HG03432 (cell line): ENCODE measurements around the gene CEP20.
"Not testable (repeated sequence)": the region's sequence is repeated elsewhere in the genome, so short reads cannot be mapped to it uniquely, and the experiment has no call there.

Experiments
- ATAC-seq: cut with Tn5 transposase; IDR thresholded peaks from one replicate; pipeline ENCODE4 v1.9.1; 2021; ENCODE audit warnings: mild to moderate bottlenecking, moderate library complexity; ENCODE audit not compliant: unreplicated experiment

CEP20 gene

GRCh38 chr16:15888072-15888976, at the start of gene CEP20:
CEP20 (minus strand) TSS chr16:15888603; CDS start chr16:15888585, 18 bp downstream.
- peak; percentile 96 for ATAC-seq

- ATAC-seq, result not testable (repeated sequence)
Measured at GRCh38 chr16:15936809-15937208, 48.4 kb upstream of the CEP20 start.

GRCh38 chr16:15934991-15935390, 46.6 kb upstream of the CEP20 start:
- ATAC-seq, result no peak

- ATAC-seq, result no peak
Measured at GRCh38 chr16:15933781-15934180, 45.4 kb upstream of the CEP20 start.

GRCh38 chr16:15932939-15933338, 44.5 kb upstream of the CEP20 start:
- ATAC-seq, result no peak

GRCh38 chr16:15928261-15929104, 40.1 kb upstream of the CEP20 start:
- ATAC-seq, result no peak

- no peak for ATAC-seq
Measured at GRCh38 chr16:15925631-15926030, 37.2 kb upstream of the CEP20 start.

GRCh38 chr16:15924996-15925395, 36.6 kb upstream of the CEP20 start:
- no peak for ATAC-seq

GRCh38 chr16:15919331-15919730, 30.9 kb upstream of the CEP20 start:
- ATAC-seq, result no peak

GRCh38 chr16:15918314-15918713, 29.9 kb upstream of the CEP20 start:
- ATAC-seq, result not testable (repeated sequence)

GRCh38 chr16:15916323-15916722, 27.9 kb upstream of the CEP20 start:
- no peak for ATAC-seq

GRCh38 chr16:15915555-15916081, 27.2 kb upstream of the CEP20 start:
- ATAC-seq, result no peak

- no peak for ATAC-seq
Measured at GRCh38 chr16:15913046-15913698, 24.8 kb upstream of the CEP20 start.

- ATAC-seq, result no peak
Measured at GRCh38 chr16:15911198-15911597, 22.8 kb upstream of the CEP20 start.

GRCh38 chr16:15907863-15908478, 19.6 kb upstream of the CEP20 start:
- ATAC-seq, result peak; percentile 100

GRCh38 chr16:15906439-15906838, 18.0 kb upstream of the CEP20 start:
- ATAC-seq, result no peak

GRCh38 chr16:15903960-15904359, 15.6 kb upstream of the CEP20 start:
- no peak for ATAC-seq

GRCh38 chr16:15900901-15901500, 12.6 kb upstream of the CEP20 start:
- no peak for ATAC-seq

- no peak for ATAC-seq
Measured at GRCh38 chr16:15900357-15900756, 12.0 kb upstream of the CEP20 start.

- ATAC-seq, result peak; percentile 72
Measured at GRCh38 chr16:15899538-15900100, 11.2 kb upstream of the CEP20 start.
